ENCODE measurements around the gene MFSD11.
"Not testable (repeated sequence)": the region's sequence is repeated elsewhere in the genome, so short reads cannot be mapped to it uniquely, and the experiment has no call there.

The MFSD11 gene

GRCh38 chr17:76737676-76738467 lies at the start of gene MFSD11:
Gene MFSD11 (plus strand): TSS chr17:76738119. CDS start chr17:76738353, 234 bp downstream.
- peak; percentile 93 for DNase-seq

GRCh38 chr17:76688165-76688622 lies 49.7 kb upstream of the MFSD11 start:
- no peak for DNase-seq

GRCh38 chr17:76689859-76690258 lies 48.1 kb upstream of the MFSD11 start:
- no peak for DNase-seq

- DNase-seq = no peak
Observed at GRCh38 chr17:76690596-76691280, 47.2 kb upstream of the MFSD11 start.

GRCh38 chr17:76691379-76692191 lies 46.3 kb upstream of the MFSD11 start:
- no peak for DNase-seq

DNA sequence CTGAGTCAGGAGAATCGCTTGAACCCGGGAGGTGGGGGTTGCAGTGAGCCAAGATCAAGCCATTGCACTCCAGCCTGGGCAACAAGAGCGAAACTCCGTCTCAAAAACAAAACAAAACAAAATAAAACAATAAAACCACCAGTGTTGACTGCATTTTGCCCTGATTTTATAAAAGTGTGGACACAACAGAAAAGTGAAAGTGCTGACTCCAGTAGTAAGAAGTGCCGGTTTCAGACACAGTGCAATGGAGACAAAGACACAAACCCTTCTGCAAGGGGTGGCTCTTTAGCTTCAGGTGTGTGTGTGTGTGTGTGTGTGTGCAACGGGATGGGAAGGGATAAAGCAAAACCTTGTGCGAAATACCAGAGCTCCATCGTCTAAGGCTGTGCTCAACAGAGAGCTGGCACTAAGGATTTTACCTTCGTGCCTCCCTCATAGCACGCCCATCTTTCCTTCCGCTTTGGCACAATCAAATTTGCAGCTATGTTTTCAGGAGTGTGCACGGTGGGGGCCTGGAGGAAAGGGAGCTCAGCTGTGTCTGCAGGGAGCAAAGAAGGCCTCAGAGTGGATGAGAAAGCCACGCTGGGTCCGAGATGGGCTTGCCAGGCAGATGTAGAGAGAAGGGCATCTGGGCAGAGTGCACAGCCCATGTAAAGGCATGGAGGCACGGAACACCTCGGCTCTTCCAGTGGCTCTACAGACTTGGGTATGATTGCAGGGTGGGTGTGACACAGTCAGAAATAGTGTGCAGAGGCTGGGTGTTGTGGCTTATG lies 42.7 kb upstream of the MFSD11 start:
- no peak for DNase-seq

DNA sequence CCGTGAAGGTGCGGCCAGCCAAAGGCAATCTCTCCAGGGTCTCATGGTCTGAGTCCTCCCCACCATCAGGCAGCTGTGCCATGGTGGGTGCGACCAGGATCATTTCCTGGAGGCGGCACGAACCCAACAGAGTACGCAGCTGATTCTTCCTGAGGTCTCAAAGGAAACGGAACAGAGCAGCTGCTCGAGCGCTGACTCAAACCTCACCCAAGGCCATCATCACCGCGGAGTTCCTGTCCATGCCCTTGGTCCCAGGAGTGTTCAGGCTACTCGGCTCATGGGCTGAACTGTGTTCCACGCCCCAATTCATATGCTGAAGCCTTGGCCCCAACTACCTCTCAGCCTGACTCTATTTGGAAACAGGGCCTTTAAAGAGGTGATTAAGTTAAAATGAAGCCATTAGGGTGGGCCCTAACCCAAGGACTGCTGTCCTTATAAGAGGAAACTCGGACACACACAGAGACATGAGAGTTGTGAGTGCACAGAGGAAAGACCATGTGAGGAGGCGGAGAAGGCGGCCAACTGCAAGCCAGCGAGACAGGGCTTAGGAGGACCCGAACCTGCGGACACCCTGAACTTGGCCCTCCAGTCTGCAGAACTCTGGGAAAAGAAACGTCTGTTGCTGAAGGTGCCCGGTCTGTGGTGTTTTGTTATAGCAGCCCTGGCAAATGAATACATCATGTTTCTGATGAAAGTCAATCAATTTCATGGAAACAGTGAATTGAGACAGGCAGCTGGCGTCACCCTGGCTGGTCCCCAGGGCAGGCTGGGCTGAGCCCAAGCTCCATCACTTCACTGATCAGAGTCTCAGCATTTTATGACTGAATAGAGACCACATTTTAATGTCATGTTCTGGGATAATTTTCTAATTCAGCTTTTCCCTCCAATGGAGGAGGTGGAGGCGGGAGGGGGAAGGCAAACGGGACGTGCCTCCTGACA lies 40.9 kb upstream of the MFSD11 start:
- DNase-seq = no peak

DNA sequence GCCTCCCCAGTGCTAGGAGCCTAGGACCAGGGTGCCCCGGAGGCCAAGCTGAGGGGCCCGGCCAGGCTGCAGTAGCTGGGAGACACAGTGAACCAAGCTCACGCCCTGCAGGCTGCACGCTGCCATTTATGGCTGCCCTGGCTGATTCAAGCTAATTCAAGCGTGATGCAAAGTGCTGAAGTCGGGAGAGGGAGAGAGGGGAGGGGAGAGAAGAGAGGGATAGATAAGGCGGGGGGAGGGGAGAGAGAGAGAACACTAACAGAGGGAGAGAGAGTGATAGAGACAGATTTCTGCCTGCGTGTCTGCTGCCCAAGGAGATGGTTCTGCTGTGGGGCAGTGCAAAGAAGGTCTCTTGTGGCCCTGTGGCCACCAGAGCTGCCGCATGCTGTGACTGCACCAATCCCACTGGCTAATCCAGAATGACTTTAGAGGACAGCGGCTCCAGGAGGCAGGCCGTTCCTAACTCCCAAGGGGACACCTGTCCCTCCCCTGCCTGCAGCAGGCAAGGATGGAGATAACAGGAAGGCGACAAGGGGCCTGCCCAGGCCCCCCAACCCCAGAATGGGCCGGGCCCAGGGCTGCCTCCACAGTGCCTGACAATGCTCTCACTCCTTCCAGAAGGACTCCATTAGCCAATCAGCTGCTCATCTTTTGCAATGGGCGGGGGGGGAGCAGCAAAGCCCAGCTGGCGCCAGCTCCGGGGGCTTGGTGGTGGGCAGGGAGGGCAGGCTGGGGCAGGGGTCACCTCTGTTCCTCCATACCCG lies 40.0 kb upstream of the MFSD11 start:
- no peak for DNase-seq

GRCh38 chr17:76698466-76698977 lies 39.4 kb upstream of the MFSD11 start:
- not testable (repeated sequence) for DNase-seq

DNA sequence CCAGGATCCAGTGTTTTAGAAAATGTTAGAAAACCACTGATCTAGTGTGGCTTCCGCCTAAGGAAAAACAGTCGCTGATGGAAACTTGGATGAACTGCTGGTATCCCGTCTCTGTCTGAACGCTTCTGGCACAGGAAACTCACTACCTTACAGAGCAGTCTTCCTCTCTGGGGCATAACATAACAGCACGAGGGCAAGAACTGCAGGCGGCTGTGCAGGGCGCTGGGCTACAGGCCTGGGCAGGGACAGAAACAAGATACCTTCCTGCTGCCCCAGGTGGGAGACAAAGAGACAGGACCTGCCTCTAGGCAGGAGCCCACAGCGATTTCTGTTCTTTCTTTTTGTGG lies 37.7 kb upstream of the MFSD11 start:
- DNase-seq = no peak

DNA sequence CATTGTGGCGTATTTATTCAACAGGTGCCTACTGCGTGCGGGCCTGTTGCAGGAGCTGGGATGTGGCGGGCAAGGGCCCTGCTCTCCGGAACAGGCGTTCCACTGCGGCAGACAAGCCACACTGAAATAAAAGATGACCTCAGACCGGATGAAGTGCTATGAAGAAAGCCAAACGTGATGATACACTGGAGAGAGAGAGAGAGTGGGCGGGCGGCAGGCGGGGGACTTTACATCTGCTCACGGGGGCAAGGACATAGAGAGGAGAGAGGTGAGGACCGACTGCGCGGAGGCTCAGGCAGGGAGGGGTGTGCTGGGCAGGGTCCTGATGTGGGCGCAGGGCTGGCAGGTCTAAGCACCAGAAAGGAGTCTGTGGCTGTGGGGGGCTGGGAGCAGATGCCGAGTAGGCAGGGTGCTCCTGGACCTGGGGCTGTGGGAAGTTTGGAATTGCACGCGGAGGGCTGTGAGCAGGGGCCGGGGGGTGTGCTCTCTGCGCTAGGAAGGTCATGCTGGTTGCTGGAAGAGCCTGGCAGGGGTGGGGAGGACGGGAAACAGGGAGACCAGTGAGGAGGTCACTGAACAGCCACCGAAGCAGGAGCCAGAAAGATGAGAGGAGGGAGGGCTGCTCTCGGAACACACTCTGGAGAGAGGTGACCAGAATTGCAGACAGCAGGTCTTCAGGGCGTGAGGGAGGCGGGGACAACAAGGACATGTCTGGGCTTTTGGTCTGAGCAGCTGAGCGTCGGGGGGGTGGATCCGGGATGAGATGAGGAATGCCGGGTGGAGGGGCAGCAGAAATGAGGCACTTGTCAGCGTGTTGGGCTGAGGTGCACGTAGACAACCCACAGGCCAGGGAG lies 37.1 kb upstream of the MFSD11 start:
- no peak for DNase-seq

DNA sequence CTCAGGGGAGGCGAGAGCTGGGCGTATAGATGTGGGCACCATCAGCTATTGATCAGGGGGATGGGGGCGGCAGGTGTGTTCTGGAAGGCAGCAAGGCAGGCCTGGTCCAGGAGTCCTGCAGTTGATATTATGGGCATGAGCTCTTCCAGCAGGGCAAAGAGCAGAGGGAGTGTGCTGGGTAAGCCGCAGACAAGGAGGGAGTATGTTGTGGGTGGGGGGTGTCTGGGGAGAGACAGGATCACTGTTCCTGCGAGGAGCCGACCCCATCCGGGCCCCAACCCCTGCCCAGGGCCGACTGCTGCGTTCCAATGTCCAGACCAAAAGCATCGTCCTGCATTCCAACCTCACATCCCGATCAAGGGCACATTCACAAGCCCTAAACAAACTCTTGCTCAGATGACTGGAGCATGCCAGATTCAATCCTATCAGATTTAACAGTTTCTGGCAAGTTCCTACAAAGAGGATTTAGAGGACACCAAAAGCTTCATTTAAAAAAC lies 36.4 kb upstream of the MFSD11 start:
- no peak for DNase-seq

DNA sequence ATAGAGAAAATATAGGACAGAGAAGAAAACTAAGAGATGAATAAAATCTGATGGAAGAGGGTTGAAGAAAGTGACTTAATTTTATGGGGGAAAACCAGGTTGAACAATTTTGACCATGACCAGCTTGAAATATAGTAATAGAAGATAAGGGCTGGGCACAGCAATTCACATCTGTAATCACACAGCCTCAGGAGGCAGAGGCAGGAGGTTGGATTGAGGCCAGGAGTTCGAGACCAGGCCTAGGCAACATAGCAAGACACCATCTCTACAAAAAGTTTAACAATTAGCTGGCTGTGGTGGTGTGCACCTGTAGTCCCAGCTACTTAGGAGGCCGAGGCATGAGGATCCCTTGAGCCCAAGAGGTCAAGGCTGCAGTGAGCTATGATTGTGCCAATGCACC lies 35.8 kb upstream of the MFSD11 start:
- peak; percentile 51 for DNase-seq

DNA sequence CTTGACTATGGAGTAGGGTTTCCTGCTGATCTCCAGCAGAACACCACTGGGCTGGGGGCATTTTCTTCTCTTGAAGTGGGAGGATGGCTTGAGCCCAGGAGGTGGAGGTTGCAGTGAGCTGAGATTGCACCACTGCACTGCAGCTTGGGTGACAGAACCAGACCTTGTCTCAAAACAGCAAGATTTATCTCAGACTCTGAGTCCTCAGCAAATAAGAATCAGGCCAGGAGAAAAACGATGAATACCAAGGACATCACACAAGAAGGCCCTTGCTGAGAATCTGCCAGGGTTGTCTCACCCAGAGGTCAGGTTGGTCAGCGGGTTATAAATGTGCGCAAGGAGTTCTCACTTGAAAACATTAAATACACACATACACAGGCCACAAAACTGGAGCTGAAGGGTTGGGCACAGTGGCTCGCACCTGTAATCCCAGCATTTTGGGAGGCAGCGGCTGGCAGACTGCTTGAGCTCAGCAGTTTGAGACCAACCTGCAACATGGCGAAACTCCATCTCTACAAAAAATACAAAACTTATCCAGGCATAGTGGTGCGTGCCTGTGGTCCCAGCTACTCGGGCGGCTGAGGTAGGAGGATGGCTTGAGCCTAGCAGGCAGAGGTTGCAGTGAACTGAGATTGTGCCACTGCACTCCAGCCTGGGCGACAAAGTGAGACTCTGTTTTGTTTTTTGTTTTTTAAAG lies 34.8 kb upstream of the MFSD11 start:
- no peak for DNase-seq

DNA sequence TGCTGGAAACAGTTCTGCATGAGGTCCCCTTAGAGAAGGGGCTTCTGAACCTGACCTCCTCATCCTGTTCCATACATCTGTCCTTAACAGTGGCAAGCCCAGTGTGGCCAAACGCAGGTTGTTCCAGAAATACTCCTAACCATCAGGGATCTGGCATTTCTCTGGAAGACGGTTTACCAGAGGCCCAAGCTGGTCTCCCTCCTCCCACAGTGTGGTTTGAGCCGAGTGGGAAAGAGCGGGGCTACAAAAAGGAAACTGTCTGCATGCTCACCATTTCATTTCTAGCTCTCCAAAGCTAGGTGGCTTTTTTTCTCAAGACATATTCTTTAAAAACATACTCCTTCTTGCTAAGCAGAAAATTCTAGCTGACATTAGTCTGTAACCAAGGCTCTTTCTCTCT lies 33.1 kb upstream of the MFSD11 start:
- DNase-seq = no peak

DNA sequence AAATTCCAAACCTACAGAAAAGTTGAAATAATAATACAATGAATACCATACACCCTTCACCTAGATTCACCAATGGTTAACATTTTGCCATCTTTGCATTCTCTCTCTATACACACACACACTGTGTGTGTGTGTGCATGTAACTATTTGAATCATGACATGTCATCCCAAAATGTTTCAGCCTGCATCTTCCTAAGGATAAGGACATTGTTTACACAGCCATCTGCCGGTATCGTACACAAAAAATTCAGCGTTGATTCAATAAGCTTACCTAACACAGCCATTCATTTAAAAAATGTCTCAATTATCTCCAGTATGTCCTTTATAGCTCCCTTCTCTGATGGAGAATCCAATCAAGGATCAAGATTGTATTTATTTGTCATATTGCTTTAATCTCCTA lies 31.1 kb upstream of the MFSD11 start:
- no peak for DNase-seq

DNA sequence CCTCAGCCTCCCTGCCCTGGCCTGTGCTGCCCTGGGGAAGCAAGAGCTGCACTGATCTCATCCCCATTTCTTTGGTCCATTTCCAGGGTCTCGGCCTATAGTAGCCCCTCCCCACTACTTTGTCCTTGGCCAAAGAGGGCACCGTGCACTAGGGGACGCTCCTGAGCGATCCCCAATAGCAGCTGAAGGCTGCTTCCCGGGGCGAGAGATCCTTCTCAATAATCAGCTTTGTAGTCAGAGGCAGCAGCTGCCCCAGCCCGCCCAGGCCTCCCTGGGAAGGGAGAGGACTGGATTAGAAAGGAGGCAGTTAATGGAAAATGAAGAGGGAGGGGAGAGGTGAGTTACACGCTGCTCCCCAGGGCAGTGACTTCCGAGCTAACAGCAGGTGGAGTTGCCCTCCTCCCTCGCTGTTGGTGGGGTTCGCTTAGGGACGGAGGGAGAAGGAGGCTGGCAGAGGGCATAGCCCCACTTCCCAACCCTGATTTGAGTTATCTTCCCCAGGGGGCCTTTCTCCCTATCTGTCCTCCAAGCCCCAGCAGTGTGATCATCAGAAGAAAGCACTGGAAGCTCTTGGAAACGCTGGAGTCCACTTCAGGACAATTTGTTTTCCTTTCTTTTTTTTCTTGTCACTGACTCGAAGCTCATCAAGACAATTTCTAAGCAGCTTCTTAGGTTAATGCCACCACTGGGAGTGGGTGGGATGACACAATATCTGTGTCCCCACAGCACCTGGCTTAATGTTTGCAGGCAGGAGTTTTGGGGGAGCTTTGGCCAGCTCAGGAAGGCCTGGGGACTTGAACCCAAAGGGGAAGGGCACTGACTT lies 29.7 kb upstream of the MFSD11 start:
- DNase-seq = no peak
